Mesothelial cell of epicardium (in vitro differentiated cells): Measurements from ENCODE around the gene TMEM97. TPM values are rescaled to one million over a fixed set of nuclear protein-coding genes. Genes with fewer than 3 reads are reported as not detected.
A peak's percentile ranks its signal among the peaks of the same experiment; 100 is the strongest.

ENCODE experiments used
- DNase-seq, 2 experiments: peaks; one replicate each; pipeline ENCODE4 v3.0.0; 2021; ENCODE audit warnings: low spot score in 2 of 2; ENCODE audit not compliant: unreplicated experiment in 2 of 2
- H3K27ac Mint-ChIP-seq: 2 replicates; pipeline ENCODE4 v1.8.0; 2021; ENCODE audit warnings: mixed read lengths
- H3K27me3 Mint-ChIP-seq: 2 replicates; pipeline ENCODE4 v1.8.0; 2021; ENCODE audit warnings: low read depth, mixed read lengths
- H3K36me3 Mint-ChIP-seq: 2 replicates; pipeline ENCODE4 v1.8.0; 2021; ENCODE audit warnings: mixed read lengths
- H3K4me1 Mint-ChIP-seq: 2 replicates; pipeline ENCODE4 v1.8.0; 2021; ENCODE audit warnings: mixed read lengths
- H3K4me3 Mint-ChIP-seq: 2 replicates; pipeline ENCODE4 v1.8.0; 2021; ENCODE audit warnings: mild to moderate bottlenecking, moderate library complexity, mixed read lengths
- H3K9me3 Mint-ChIP-seq: 2 replicates; pipeline ENCODE4 v1.8.0; 2021; ENCODE audit warnings: mixed read lengths
- total RNA-seq: library from RNA; stranded (reverse); gene quantifications from 3 replicates; pipeline ENCODE4 v1.2.1, GENCODE V29; 2021
- TF ChIP-seq, protein P1 (sequence below): fragments of 200-600 bp; sonication (generic); IDR thresholded peaks from one replicate; pipeline ENCODE4 v1.5.0; 2021; ENCODE audit warnings: antibody characterized with exemption; ENCODE audit not compliant: unreplicated experiment

The TMEM97 gene
- total RNA-seq, 1 donor from 2014 or later, result 43.3 TPM

- DNase-seq, result no peak
- no peak overlapping the region for H3K4me3 Mint-ChIP-seq
Measured at GRCh38 chr17:28325211-28325610, 6.2 kb downstream of the TMEM97 start.

GRCh38 chr17:28326114-28326513, 7.1 kb downstream of the TMEM97 start:
- no peak overlapping the region for H3K4me3 Mint-ChIP-seq
- DNase-seq, result peak in 1 of 2 experiments; percentile 25
- no peaks in the 10 kb centered on the region for H3K27me3 Mint-ChIP-seq
- TF ChIP-seq, protein P1, sequence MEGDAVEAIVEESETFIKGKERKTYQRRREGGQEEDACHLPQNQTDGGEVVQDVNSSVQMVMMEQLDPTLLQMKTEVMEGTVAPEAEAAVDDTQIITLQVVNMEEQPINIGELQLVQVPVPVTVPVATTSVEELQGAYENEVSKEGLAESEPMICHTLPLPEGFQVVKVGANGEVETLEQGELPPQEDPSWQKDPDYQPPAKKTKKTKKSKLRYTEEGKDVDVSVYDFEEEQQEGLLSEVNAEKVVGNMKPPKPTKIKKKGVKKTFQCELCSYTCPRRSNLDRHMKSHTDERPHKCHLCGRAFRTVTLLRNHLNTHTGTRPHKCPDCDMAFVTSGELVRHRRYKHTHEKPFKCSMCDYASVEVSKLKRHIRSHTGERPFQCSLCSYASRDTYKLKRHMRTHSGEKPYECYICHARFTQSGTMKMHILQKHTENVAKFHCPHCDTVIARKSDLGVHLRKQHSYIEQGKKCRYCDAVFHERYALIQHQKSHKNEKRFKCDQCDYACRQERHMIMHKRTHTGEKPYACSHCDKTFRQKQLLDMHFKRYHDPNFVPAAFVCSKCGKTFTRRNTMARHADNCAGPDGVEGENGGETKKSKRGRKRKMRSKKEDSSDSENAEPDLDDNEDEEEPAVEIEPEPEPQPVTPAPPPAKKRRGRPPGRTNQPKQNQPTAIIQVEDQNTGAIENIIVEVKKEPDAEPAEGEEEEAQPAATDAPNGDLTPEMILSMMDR, result no peak
- no peaks in the 10 kb centered on the region for H3K9me3 Mint-ChIP-seq
- H3K36me3 Mint-ChIP-seq, result peaks cover 10% of the 10 kb centered on the region
- no peak overlapping the region for H3K27ac Mint-ChIP-seq
- H3K4me1 Mint-ChIP-seq, result peaks cover 8% of the 10 kb centered on the region

More at GRCh38 chr17:28325211-28325610, 6.2 kb downstream of the TMEM97 start:
- Mint-ChIP-seq H3K36me3 (peaks cover 10% of the 10 kb centered on the region), H3K9me3 (no peaks in the 10 kb centered on the region), H3K27me3 (no peaks in the 10 kb centered on the region), H3K4me1 (peaks cover 16% of the 10 kb centered on the region), H3K27ac (no peak overlapping the region)
- TF ChIP-seq, protein P1, result no peak

DNA sequence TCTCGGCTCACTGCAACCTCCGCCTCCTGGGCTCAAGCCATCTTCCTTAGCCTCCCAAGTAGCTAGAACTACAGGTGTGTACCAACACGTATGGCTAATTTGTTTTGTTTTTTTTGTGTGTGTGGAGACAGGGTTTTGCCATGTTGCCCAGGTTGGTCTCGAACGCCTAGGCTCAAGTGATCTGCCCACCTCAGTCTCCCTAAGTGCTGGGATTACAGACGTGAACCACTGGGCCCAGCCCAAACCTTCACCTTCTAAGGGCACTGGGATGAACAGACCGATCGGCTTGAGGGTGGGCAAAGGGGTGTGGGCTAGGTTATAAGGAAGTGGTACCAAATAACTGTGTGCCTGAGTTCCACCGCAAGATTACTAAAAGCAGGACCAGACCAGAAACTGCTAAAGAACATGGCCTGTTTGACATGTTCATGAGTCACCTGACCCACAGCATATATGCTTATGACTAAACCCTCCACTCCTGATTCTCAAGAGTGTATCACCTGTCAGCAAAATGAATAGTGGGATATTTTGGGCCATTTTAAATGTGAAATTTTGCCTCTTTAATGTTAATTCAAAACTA, 8.1 kb downstream of the TMEM97 start:
- H3K36me3 Mint-ChIP-seq, result peaks cover 10% of the 10 kb centered on the region
- H3K4me3 Mint-ChIP-seq, result no peak overlapping the region
- no peak overlapping the region for H3K27ac Mint-ChIP-seq
- peaks cover 2% of the 10 kb centered on the region for H3K4me1 Mint-ChIP-seq
- no peaks in the 10 kb centered on the region for H3K9me3 Mint-ChIP-seq
- DNase-seq, result peak in 1 of 2 experiments; percentile 6
- no peaks in the 10 kb centered on the region for H3K27me3 Mint-ChIP-seq
- TF ChIP-seq, protein P1, result no peak

DNA sequence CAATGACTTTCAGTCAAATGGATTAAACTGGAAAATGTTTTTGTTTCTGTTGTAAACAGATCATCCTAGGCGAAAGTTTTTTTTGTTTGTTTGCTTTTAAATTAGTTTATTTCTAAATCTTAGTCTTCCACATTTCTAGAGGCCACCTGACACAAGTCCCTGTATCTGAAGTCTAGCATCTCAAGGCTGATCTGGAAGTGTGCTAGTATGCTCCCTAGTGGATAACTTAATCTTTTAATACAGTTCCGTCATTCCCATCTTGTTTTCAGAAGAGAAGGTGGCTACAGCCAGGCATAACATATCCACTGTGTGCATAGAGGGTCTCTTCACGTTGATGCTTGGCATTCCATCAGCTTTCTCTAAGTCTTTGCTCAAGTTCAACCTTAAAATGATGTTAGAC, 8.7 kb downstream of the TMEM97 start:
- Mint-ChIP-seq H3K9me3 (no peaks in the 10 kb centered on the region), H3K4me3 (no peak overlapping the region), H3K27ac (peak overlapping the region; percentile 27), H3K4me1 (peaks cover 2% of the 10 kb centered on the region), H3K36me3 (peaks cover 10% of the 10 kb centered on the region), H3K27me3 (no peaks in the 10 kb centered on the region)
- DNase-seq, result no peak
- TF ChIP-seq, protein P1, result no peak

DNA sequence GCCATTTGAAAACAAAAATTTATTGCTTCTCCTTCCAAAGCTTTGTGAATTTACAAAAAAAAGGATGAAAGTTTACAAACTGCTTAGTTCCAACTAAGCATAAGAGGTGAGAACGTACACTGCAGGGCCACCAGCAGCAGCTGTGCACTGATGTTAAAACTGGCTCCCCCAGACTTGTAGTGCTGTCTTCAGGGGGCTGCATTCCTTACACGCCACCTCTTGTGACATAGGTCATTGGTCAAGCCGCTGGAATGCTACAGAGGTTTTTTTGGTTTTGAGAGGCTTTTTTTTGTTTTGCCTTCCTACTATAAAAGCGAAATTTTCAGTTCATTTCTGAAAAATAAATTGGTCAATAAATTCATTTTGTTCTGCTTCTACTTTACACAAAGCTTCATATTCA, 9.3 kb downstream of the TMEM97 start:
- TF ChIP-seq, protein P1, result no peak
- H3K27me3 Mint-ChIP-seq, result no peaks in the 10 kb centered on the region
- peaks cover 2% of the 10 kb centered on the region for H3K4me1 Mint-ChIP-seq
- peak overlapping the region; percentile 30 for H3K27ac Mint-ChIP-seq
- H3K36me3 Mint-ChIP-seq, result peaks cover 10% of the 10 kb centered on the region
- no peaks in the 10 kb centered on the region for H3K9me3 Mint-ChIP-seq
- H3K4me3 Mint-ChIP-seq, result no peak overlapping the region
- no peak for DNase-seq
